Osteocyte (in vitro differentiated cells): Measurements from ENCODE around the gene CDH26. TPM values are rescaled to one million over a fixed set of nuclear protein-coding genes. Genes with fewer than 3 reads are reported as not detected.

Experiments
- DNase-seq: peaks from one replicate; pipeline ENCODE4 v3.0.0; 2021; ENCODE audit warnings: mixed read lengths; ENCODE audit not compliant: unreplicated experiment; ENCODE audit errors: extremely low spot score
- H3K27ac Mint-ChIP-seq: one replicate; pipeline ENCODE4 v1.8.0; 2021; ENCODE audit warnings: mild to moderate bottlenecking, mixed read lengths; ENCODE audit not compliant: unreplicated experiment
- H3K27me3 Mint-ChIP-seq: one replicate; pipeline ENCODE4 v1.8.0; 2021; ENCODE audit warnings: mixed read lengths; ENCODE audit not compliant: unreplicated experiment
- H3K36me3 Mint-ChIP-seq: one replicate; pipeline ENCODE4 v1.8.0; 2021; ENCODE audit warnings: mixed read lengths; ENCODE audit not compliant: unreplicated experiment
- H3K4me1 Mint-ChIP-seq: one replicate; pipeline ENCODE4 v1.8.0; 2021; ENCODE audit warnings: mixed read lengths; ENCODE audit not compliant: unreplicated experiment
- H3K4me3 Mint-ChIP-seq: one replicate; pipeline ENCODE4 v1.8.0; 2021; ENCODE audit warnings: mild to moderate bottlenecking, moderate library complexity, mixed read lengths; ENCODE audit not compliant: unreplicated experiment
- H3K9me3 Mint-ChIP-seq: one replicate; pipeline ENCODE4 v1.8.0; 2021; ENCODE audit warnings: mixed read lengths; ENCODE audit not compliant: unreplicated experiment
- CTCF ChIP-seq: fragments of 200-600 bp; sonication (generic); IDR thresholded peaks from 2 replicates; pipeline ENCODE4 v1.5.0; 2021; ENCODE audit warnings: antibody characterized with exemption, mild to moderate bottlenecking, moderate library complexity
- long read RNA-seq: library from polyadenylated mRNA; unstranded; transcript quantifications from one replicate; pipeline ENCODE4 v2.0.0, GENCODE V29; 2021
- total RNA-seq: library from RNA; stranded (reverse); gene quantifications from 2 replicates; pipeline ENCODE4 v1.2.1, GENCODE V29; 2021

The CDH26 gene
- total RNA-seq, result 0.16 and 0.46 TPM in 2 replicates
- long read RNA-seq, result 0 reads

DNA sequence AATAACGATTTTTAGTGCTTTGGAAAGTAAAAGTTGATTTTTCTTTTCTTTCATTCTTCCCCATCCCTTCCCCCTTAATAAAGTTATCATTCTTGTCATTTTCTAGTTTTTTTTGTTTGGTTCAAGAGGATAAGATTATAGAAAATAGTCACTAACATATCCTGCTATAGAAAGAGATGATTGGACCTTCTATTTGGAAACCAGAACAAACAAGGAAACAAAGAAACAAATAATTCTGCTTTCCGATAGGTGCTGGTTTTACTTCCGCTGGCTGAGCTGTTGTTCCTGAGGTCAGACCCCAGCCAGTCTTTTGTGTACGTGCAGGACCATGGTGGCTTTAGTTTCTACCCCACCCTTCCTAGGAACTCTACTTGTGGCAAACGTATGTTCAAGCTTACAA lies at the start of gene CDH26:
TSS of gene CDH26 (plus strand) at position 301 of the 400 bp plus-strand sequence. CDS start 304 bp downstream, outside the sequence.
- TF ChIP-seq CTCF, result no peak
- Mint-ChIP-seq H3K27ac (no peak within 1 kb of the TSS), H3K9me3 (no peaks in the 10 kb centered on the region), H3K4me1 (no peaks in the 10 kb centered on the region), H3K27me3 (peaks cover 17% of the 10 kb centered on the region), H3K36me3 (no peaks in the 10 kb centered on the region), H3K4me3 (no peak within 1 kb of the TSS)
- DNase-seq, result no peak

GRCh38 chr20:59908855-59909254 lies 49.4 kb upstream of the CDH26 start:
- no peaks in the 10 kb centered on the region for H3K4me1 Mint-ChIP-seq
- no peak for DNase-seq
- H3K9me3 Mint-ChIP-seq, result no peaks in the 10 kb centered on the region
- H3K27me3 Mint-ChIP-seq, result peaks cover 6% of the 10 kb centered on the region
- no peak overlapping the region for H3K27ac Mint-ChIP-seq
- no peak overlapping the region for H3K4me3 Mint-ChIP-seq
- no peak for TF ChIP-seq CTCF
- H3K36me3 Mint-ChIP-seq, result no peaks in the 10 kb centered on the region

GRCh38 chr20:59911041-59911440 lies 47.2 kb upstream of the CDH26 start:
- H3K27me3 Mint-ChIP-seq, result peaks cover 5% of the 10 kb centered on the region
- no peaks in the 10 kb centered on the region for H3K36me3 Mint-ChIP-seq
- no peak for TF ChIP-seq CTCF
- H3K4me3 Mint-ChIP-seq, result no peak overlapping the region
- H3K27ac Mint-ChIP-seq, result no peak overlapping the region
- no peaks in the 10 kb centered on the region for H3K4me1 Mint-ChIP-seq
- H3K9me3 Mint-ChIP-seq, result no peaks in the 10 kb centered on the region
- DNase-seq, result no peak

GRCh38 chr20:59912609-59913008 lies 45.6 kb upstream of the CDH26 start:
- Mint-ChIP-seq H3K27ac (no peak overlapping the region), H3K4me3 (no peak overlapping the region), H3K36me3 (no peaks in the 10 kb centered on the region), H3K27me3 (peaks cover 4% of the 10 kb centered on the region), H3K9me3 (no peaks in the 10 kb centered on the region), H3K4me1 (no peaks in the 10 kb centered on the region)
- no peak for TF ChIP-seq CTCF
- no peak for DNase-seq

DNA sequence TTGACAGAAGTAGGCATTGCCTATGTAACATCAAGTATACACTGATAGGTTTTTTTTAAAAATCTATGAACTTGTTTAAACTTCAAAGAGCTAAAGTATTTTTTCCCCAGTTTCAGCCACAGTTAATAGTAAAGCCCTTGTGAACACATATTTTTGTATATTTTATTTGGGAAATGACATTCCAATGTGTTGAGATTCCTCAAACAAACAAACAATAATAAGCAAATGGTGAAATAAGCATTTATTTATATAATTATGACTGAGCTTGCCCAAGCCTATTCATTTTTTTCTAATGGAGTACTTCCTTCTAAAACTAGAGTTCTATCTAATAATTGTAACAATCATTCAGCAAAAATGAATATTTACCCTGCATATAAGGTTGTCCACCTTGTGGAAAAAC lies 37.3 kb upstream of the CDH26 start:
- Mint-ChIP-seq H3K9me3 (no peaks in the 10 kb centered on the region), H3K4me1 (peaks cover 11% of the 10 kb centered on the region), H3K27ac (no peak overlapping the region), H3K36me3 (no peaks in the 10 kb centered on the region), H3K27me3 (peaks cover 4% of the 10 kb centered on the region), H3K4me3 (no peak overlapping the region)
- no peak for DNase-seq
- no peak for TF ChIP-seq CTCF
